Ishikawa (cell line): ENCODE data around the gene TTLL13.
A peak's percentile ranks its signal among the peaks of the same experiment; 100 is the strongest.

Experiments used
- CEBPB ChIP-seq: IDR thresholded peaks from 2 replicates; pipeline ENCODE4 v1.6.1; 2012
- EGR1 ChIP-seq: IDR thresholded peaks from 2 replicates; pipeline ENCODE4 v1.6.1; 2012
- EP300 ChIP-seq: IDR thresholded peaks from 2 replicates; pipeline ENCODE4 v1.6.1; 2012; ENCODE audit warnings: borderline replicate concordance
- MAX ChIP-seq: IDR thresholded peaks from 2 replicates; pipeline ENCODE4 v1.6.1; 2012
- RAD21 ChIP-seq: IDR thresholded peaks from 2 replicates; pipeline ENCODE4 v1.6.1; 2012; ENCODE audit warnings: low read depth
- TAF1 ChIP-seq: IDR thresholded peaks from 2 replicates; pipeline ENCODE4 v1.6.1; 2012; ENCODE audit warnings: low read depth, mild to moderate bottlenecking
- YY1 ChIP-seq: IDR thresholded peaks from 2 replicates; pipeline ENCODE4 v1.6.1; 2012; ENCODE audit warnings: low read depth
- ZBTB7A ChIP-seq: IDR thresholded peaks from 2 replicates; pipeline ENCODE4 v1.6.1; 2012; ENCODE audit warnings: low read depth
- TF ChIP-seq, protein P1 (sequence below): IDR thresholded peaks from 2 replicates; pipeline ENCODE4 v1.6.1; 2012

DNA sequence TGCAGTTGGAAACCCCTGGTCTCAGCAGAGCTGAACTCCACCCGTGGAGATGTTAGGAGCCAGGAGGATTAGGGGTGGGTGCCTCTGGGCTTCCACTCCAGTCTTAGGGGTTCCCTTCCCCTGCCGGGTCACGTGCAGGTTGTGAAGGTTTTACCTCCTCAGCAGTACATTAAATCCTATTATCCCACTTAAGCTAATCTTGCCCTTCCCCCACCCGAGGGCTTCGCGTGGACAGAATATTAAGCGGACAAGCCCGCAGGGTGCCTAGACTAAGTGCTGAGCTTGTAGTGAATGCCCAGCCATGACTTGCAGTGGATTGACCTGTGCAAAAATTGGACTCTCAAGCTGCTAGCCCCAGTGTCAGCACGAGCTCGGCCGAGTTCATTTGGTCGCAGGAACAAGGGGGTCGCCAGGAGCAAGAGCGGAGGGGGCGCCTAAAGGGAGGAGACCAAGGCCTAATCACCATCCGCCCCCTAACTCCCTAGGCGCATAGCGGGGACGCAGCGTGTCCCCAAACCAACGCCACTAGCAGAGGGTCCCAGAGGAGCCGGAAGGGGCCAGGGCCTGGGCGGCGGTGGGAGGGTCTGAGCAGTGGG lies 48.7 kb upstream of the TTLL13 start:
- TF ChIP-seq EP300 (no peak), ZBTB7A (no peak; the same call in 1 of the 2 replicates), CEBPB (no peak), RAD21 (no peak), TAF1 (no peak), MAX (no peak), EGR1 (no peak), YY1 (no peak)
- TF ChIP-seq, protein P1, sequence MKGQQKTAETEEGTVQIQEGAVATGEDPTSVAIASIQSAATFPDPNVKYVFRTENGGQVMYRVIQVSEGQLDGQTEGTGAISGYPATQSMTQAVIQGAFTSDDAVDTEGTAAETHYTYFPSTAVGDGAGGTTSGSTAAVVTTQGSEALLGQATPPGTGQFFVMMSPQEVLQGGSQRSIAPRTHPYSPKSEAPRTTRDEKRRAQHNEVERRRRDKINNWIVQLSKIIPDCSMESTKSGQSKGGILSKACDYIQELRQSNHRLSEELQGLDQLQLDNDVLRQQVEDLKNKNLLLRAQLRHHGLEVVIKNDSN, result 0 out of 2 replicates have a peak, but pooled peaks have one; percentile 21
